GM18861 (cell line): ENCODE results near the gene TMEM35B.
"Not testable (repeated sequence)": the region's sequence is repeated elsewhere in the genome, so short reads cannot be mapped to it uniquely, and the experiment has no call there.

Experiments
- ATAC-seq: cut with Tn5 transposase; IDR thresholded peaks from one replicate; pipeline ENCODE4 v1.9.1; 2021; ENCODE audit not compliant: unreplicated experiment

Gene TMEM35B

GRCh38 chr1:34976384-34977209, 8.6 kb downstream of the TMEM35B start:
- no peak for ATAC-seq

GRCh38 chr1:34975771-34976170, 9.4 kb downstream of the TMEM35B start:
- no peak for ATAC-seq

- ATAC-seq: no peak
Observed at GRCh38 chr1:34975338-34975737, 9.8 kb downstream of the TMEM35B start.

GRCh38 chr1:34974626-34975025, 10.5 kb downstream of the TMEM35B start:
- ATAC-seq: no peak

GRCh38 chr1:34973326-34973725, 11.8 kb downstream of the TMEM35B start:
- no peak for ATAC-seq

- ATAC-seq: no peak
Observed at GRCh38 chr1:34970829-34971228, 14.3 kb downstream of the TMEM35B start.

- ATAC-seq: no peak
Observed at GRCh38 chr1:34970220-34970735, 14.9 kb downstream of the TMEM35B start.

- ATAC-seq: not testable (repeated sequence)
Observed at GRCh38 chr1:34968297-34968696, 16.9 kb downstream of the TMEM35B start.

- not testable (repeated sequence) for ATAC-seq
Observed at GRCh38 chr1:34967672-34968071, 17.5 kb downstream of the TMEM35B start.

GRCh38 chr1:34965597-34965996, 19.6 kb downstream of the TMEM35B start:
- no peak for ATAC-seq

GRCh38 chr1:34950428-34950827, 34.7 kb downstream of the TMEM35B start:
- ATAC-seq: no peak

GRCh38 chr1:34948739-34949138, 36.4 kb downstream of the TMEM35B start:
- ATAC-seq: not testable (repeated sequence)

- ATAC-seq: not testable (repeated sequence)
Observed at GRCh38 chr1:34947641-34948314, 37.4 kb downstream of the TMEM35B start.

GRCh38 chr1:34946211-34946610, 38.9 kb downstream of the TMEM35B start:
- ATAC-seq: no peak

GRCh38 chr1:34941798-34942197, 43.3 kb downstream of the TMEM35B start:
- ATAC-seq: not testable (repeated sequence)
